ENCODE results near the gene PBX4.
A peak's percentile ranks its signal among the peaks of the same experiment; 100 is the strongest.

The PBX4 gene

DNA sequence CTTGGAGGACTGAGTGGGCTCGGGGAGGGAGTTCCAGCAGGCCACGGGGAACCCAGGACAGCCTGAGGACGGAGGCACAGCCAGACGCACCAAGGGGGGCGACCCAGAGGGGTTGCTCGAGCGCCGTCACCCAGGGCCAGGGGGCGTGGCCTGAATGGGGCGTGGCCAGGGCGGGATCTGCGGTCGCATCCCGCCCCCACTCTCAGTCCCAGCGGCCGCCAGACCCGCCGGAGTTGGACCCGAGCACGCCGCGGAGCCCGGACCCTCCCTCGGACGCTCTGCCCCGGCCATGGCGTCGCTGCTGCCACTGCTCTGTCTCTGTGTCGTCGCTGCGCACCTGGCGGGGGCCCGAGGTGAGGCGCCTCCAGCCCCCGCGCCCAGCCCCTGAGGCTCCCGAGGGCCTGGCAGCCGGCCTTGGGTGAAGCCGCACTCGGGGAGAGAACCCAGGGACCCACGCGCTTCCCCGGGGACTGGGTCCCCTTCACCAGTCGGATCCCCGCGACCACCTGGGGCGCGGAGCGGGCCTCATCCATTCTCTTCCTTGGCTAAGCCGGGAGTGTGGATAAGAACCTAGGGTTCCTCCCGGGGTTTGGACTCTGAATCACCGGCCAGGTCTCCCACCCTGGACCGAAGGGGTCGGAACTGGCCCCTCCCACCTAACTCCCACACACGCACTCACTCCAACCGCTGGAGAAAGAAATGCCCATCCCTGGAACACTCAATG lies 80.3 kb downstream of the PBX4 start, which contains the start of gene CILP2:
Gene CILP2 (plus strand): TSS at position 205 of the 724 bp plus-strand sequence. CDS start 85 bp downstream, at position 290.
- DNase-seq, result peak; percentile 49

DNA sequence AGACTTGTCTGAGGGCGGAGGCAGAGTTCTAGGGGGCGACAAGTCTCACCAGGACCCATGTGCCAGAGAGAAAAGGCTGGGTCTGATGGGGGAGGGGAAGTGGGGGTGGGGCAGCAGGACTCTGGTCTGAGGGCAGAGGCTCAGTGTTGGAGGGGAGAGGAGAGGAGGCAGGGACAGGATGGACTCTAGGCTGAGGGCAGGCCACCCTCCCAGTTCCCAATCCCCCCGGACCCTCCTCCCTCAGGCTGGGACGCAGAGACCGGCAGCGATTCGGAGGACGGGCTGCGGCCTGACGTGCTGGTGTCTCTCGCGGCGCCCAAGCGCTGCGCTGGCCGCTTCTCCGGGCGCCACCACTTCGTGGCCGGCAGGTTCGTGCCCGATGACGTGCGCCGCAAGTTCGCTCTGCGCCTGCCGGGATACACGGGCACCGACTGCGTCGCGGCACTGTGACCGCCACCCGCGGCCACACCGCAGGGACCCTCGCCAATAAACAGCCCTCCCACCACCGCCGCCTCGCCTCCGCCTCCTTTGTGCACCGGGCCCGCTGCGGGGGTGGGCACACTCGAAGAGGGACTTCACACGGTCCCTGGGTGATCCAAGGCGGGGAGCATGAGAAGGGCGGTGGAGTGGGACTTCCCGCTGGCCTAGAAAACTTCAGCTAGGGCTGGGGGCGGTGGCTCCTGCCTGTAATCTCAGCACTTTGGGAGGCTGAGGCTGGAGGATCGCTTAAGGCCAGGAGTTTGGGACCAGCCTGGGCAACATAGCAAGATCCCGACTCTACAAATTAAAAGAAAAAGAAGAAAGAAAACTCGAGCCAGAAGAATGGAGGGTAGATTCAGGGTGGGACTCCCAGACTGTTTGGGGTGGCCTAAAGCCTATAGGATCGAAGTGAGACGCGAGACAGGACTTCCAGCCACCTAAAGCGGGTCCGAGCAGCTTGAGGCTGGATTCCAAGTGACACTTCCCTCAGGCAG lies 81.1 kb downstream of the PBX4 start:
- DNase-seq, result peak; percentile 43

DNA sequence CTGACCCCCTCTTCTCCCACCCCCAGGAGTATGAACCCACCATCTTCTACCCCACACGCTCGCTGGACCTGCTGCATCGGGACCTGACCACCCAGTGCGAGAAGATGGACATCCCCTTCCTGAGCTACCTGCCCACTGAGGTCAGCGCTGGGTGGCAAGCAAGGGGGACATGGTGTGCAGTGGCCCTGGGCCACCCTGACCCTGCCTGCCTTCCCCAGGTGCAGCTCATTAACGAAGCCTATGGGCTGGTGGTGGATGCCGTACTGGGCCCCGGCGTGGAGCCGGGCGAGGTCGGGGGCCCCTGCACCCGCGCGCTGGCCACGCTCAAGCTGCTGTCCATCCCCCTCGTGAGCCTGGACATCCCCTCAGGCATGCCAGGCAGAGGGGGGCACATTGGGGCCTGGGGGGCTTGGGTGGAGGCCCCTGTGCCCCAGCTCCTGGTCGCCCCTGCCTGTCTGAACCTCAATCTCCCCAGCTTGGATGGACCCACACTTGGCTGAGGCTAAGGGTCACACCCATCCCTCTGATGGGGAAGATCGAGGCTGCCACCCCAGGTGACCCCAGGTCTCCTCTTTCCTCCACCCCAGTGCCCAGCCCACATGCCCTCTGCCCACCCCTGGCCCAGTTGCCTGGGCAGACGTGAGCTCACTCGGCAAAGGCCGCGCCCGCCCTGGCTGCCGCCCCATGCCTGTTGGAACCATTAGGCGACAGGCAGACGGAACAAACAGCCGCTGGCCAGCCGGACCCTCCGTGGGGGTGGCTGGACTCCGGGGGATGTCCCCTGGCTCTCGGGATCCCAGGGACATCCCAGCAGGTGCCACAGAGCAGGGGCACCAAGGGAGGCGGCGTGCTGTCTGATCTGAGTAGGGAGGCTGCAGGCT lies 82.9 kb downstream of the PBX4 start:
- no peak for DNase-seq

DNA sequence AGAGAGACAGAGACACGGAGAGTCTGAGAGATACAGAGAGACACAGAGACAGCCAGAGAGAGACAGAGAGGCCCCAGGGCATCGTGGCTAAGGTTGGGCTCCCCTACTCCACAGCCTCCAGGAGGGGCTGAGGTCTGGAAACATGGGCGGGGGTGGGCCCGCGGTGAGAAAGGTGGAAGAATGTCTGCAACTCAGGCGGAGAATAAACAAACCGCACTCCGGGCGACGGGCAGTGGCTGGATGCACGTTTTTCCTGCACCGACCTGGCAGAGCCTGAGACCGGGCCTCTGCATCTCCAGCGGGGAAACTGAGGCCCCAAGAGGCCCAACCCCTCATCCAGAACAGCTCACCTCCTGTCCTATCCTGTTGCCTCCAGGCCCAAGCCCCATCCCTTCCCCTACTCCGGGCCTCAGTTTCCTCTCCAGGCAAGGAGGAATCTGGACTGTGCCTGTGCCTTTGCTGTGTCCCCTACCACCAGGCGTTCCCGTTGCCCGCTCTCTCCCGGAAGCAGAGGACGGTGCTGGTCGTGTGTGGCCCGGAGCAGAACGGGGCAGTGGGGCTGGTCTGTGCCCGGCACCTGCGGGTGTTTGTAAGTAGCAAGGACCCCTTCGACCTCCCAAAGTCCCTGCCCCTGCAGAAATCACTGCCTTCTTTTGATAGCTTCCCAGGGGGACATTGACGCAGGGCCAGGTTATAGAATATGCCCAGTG lies 83.8 kb downstream of the PBX4 start:
- no peak for DNase-seq

DNA sequence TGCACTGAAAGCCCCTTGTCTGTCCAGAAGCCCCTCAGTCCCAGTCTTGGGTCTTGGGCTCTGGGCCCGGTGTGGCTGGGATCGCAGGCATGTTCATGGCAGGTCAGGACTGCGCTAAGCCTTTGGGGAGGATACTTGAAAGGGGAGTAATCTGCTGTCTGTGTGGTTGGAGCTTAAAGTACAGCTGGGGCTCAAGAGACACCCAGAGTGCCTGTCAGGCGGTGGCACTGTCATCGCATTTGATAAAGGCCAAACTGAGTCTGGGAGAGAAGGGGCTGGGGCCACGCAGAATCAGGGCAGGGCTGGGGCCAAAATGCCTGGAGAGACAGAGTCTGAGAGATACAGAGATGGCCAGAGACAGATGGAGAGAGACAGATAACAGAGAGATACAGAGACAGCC lies 84.6 kb downstream of the PBX4 start:
- no peak for DNase-seq

DNA sequence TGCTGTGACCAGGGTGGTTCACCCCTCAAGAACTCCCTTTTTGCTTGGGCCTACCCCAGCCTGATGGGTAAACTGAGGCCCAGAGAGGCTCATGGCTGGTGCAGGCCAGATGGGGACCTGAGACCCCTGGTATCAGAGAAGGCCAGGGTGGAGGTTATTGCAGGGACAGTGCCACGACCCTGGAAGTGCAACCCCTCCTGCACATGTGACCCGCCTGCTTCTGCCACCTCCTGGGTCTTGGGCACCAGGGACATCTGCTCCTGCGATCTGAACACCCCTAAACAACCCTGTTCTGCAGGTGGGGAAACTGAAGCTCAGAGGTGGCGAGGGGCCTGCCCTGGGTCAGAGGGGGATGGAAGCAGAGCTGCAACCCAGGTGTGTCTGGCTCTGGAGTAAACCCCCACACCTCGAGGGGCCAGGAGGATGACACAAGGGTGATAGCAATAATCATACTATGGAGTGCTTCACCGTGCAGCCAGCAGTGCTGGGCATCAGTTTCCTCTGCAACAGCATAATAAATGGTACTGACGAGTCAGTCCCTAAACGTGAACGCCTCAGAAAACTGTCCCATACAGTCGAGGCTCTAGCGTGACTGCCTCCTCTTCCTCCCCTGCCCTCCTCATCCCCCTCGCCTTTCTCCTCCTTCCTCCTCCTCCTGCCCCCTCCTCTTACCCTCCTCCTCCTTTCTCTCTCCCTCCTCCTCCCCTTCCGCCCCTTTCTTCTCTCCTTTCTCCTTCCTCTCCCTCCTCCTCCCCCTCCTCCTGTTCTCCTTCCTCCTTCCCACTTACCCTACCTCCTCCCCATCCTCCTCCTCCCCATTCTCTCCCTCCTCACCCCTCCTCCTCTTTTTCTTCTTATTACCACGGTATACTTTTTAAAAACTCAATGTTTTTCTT lies 85.4 kb downstream of the PBX4 start:
- no peak for DNase-seq

DNA sequence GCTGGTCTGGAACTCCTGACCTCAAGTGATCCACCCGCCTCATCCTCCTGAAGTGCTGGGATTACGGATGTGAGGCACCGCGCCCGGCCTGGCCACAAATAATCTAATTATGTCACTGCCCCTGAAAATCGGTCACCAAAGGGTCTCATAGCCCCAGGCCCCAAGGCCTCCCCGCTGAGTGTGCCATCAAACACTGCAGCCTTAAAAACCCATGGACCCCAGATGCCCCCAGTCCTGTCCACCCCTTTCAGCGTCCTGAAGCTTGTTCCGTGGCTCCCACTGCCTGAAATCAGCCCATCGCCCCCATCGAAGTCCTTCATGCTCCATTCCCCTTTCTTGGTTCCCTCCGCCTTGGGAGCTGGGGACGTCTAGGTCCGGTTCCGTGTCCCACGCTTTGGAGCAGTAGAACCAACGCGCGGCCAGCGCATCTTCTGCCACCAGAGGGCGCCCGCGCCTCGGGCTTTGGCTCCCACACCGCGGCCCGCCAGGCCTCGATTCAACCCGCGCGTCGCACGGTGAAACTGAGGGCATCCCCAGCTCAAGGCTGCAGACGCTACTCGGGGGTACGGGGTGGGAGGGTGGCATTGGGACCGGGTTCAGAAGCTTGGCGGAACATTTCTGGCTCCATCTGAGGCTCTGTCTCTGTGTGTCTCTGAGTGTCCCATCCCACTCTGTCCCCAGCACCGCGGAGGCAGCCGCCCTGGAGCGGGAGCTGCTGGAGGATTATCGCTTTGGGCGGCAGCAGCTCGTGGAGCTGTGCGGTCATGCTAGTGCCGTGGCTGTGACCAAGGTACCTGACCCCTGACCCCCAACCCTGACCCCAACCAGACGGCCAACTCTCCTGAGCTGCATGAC lies 86.3 kb downstream of the PBX4 start:
- peak; percentile 86 for DNase-seq

DNA sequence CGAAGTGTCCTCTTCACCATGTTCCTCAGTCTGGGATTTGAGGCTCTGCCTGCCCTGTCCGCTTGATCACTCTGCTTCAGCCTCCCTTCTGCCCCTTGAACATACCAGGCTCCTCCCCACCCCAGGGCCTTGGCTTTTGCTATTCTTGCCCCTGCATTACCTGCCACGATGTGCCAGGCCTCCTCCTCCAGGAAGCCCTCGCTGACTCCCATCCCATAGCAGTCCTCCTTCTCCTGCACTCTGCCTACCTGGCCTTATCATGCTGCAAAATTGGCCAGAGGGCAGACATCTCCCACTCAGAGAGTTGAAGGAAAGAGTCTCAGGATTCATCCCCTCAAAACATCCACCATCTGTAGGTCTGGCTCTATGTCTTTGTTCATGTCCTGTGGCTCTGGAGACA lies 87.6 kb downstream of the PBX4 start:
- no peak for DNase-seq

DNA sequence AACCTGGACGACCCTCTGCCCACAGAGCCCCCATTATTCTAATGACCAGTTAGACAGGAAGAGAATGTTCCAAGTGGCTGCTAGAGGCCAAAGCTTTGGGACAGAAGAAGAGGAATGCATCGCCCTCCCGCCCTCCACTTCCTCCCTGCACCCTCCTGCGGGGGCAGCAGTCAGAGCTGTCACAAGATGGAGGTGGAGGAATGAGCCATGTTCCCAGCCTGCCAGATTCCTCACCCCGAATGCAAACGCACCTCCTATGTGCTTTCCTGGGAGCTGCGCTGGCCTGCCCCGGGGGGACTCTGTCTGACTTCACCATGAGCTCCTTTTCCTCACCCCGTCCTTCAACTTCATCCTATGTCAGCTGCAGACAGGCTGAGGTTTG lies 88.1 kb downstream of the PBX4 start:
- no peak for DNase-seq

DNA sequence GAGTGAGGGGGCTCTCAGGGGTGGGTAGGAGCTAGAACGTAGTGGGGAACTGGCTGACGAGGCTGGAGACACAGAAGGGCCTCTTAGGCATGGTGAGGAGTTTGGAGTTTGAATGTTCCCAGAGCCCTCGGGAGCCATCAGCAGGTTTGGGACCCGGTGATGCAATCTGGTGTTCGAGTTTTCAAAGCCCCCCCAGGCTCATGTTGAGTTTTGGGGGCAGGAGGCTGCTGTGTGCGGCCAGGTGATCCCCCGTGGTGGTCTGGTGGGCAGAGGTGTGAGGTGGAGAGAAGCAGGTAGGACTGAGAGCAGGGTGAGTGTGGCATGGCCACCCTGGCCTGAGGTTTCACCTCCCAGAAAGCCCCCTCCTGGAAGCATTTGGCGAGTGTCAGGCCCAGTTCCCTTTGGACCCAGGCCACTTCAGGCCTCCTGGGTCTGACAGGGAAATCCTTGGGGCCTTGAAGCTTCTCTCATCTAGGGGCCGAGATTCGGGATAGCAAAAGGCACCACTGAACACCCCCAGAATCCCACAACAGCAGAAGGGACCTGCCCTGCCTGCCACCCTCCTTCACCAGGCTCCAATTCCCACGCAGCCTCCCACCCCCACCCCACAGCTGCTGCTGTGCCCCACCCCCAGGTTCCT lies 88.6 kb downstream of the PBX4 start:
- no peak for DNase-seq

DNA sequence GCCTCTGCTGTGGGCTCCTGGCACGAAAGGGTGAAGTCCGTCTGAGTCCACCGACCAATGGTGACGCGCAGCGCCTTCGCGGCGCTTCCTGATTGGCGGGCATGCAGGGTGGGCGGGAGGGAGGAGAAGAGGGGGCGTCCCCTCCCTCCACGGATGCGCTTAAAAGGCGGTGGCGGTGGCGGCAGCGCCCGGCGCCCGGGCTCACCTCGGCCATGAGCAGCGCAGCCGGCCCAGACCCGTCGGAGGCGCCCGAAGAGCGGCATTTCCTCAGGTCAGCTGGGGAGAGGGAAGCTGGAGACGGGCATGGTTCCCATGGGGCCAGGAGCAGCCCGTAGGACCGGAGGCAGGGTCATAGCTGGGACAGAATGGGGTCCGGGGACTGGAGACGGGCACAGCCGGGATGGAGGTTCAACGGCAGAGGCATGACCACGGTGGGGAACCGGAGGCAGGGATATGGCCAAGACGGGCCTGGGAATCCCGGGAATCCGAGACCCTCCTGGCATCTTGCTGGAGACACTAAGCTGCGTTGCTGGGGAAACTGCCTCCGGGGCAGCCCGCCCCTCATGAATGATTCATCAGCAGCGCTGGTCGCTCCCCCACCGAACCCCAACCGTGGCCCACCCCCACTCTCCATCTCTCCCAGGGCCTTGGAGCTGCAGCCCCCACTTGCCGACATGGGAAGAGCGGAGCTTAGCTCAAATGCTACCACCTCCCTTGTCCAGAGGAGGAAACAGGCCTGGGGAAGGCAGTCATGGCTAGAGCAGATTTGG lies 89.6 kb downstream of the PBX4 start, which contains the start of gene YJEFN3:
Gene YJEFN3 (plus strand): TSS at position 191 of the 770 bp plus-strand sequence. CDS start 22 bp downstream, at position 213.
- DNase-seq, result no peak

DNA sequence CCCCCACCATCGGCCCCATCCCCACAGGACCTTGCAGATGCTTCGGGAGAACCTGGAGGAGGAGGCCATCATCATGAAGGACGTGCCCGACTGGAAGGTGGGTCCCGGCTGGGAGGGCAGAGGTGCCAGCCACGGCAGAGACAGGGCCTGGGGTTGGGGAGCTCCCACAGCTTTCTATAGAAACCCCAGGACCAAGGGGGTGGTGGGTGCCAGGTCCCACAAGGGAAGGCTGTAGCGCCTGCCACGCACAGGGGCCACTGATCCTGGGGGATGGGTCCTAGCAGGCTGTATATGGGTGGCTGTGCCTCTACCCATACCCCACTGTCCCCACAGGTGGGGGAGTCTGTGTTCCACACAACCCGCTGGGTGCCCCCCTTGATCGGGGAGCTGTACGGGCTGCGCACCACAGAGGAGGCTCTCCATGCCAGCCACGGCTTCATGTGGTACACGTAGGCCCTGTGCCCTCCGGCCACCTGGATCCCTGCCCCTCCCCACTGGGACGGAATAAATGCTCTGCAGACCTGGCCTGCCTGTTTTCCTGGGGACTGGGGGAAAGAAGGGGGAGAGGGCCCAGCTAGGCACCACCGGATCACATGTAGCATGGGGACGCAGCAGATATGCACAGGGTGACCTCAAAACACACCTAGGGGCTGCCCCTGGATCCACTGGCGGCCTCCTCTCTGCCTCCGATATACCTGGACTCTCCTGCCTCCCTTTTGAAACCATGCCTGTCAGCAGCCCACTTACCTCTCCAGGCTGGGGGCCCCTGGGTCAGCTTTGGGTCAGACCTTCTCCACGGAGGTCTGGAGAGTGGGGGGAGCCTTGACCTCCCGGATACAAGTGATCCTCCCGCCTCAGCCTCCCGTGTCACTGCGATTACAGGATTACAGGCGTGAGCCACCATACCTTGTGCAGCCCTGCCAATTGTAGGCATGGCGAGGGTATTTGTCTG lies 90.5 kb downstream of the PBX4 start:
- no peak for DNase-seq

DNA sequence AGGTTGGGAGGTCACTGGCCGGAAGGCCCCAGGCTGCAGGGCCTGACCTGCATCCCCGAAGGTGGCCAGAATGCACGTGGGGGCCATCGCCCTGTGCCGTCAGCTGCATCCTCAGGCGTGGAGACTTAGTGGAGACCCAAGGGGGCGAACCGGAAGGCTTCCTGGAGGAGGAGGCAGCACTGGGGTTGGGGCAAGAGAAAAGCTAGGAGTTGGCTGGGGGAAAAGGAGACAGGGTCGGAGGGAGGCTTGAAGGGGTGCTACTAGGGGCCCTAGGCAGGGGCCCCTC lies 91.2 kb downstream of the PBX4 start:
- DNase-seq, result no peak

DNA sequence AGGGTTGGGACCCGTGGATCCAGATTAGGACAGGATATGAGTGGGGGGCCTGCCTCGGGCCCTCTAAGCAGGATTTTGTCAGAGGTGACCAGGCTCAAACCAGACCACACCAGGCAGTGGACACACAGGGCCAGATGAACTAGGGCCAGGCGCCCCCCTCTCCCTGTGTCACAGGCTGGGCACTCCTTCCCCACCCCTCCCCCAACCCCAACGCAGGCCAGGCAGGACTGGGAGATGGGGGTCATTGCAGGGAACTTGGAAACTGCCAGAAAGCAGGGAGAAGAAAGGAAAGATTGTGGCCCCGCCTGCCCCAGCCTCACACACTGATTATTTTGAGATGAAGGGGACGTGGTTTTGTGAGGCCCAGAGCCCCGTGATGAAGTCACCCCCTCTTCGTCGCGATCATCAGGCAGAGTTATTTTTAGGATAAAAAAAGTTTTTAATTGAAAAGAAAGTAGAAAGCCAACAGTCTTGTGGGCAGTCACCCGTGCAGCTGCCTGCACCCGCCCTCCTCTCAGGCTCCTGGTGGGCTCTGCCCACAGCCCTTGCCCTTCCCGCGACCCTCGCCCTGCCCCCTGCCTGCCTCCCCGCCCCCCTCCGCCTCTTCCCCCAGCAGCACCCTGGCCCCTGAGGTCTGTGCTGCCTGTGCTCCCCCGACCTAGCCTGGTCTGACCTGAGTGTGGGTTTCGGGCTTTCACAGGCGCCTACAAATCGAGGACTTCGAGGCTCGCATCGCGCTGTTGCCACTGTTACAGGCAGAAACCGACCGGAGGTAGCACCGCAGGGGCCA lies 91.7 kb downstream of the PBX4 start:
- DNase-seq, result no peak

DNA sequence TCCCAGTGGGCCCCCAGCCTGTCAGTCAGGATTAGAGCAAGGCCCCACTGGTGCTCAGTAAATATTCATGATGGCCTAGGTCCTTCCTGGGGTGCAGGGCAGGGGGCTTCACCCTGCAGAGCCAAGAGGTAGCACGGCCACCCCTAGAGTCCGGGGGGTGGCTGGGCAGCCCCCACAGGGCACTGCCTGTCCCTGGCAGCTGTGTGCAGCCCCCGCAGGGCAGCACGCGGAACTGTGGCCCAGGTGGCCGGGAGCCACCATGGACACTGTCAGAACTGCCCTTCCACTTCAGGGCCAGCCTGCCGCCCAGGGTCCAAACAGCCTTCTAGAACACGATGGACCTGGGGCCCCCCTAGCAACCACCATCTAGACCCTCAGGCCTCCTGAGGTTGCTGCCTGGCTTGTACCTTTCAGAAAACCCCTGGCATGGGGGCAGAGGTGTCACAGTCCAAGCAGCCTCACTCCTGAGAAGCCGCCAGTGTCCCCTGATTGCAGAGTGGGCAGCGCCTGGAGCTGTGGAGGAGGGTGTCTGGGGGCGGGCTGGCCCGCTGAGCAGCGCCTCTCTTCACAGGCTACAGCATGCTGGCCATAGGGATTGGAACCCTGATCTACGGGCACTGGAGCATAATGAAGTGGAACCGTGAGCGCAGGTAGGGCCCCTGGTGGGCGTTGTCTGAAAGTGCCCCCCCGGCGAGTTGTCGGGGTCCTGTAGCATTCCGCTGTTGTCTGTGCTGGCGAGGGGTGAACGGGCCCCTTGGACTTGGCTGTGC lies 92.7 kb downstream of the PBX4 start:
- no peak for DNase-seq

DNA sequence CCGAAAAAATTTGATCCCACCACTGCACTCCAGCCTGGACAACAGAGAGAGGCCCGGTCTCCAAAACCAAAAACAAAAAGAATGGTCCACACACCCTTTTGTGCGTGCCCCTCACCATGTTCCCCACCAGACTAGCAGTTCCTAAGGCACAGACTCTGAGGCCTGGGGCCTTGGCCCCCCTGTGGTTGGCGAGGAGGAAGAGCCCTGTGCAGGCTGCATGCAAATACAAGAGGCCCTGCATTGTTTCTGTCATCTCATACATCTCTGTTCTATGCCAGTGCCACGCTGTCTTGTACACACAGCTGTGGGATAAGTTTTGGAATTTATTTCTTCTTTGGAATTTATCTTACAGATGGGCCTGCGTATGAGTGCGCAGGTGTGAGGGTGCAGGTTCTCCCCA lies 94.4 kb downstream of the PBX4 start:
- DNase-seq, result no peak

All from CD4-positive, alpha-beta T cell treated with Interleukin-12 subunit alpha and Interleukin-12 subunit beta, for 1 hour (primary cell).